ENCODE data around the gene KIAA0825.
A peak's percentile ranks its signal among the peaks of the same experiment; 100 is the strongest.

KIAA0825 gene

GRCh38 chr5:94288937-94289336 is 329.5 kb downstream of the KIAA0825 start:
- no peak for DNase-seq

- DNase-seq = no peak
Observed at GRCh38 chr5:94285984-94286383, 332.4 kb downstream of the KIAA0825 start.

GRCh38 chr5:94283093-94283492 is 335.3 kb downstream of the KIAA0825 start:
- DNase-seq = no peak

GRCh38 chr5:94281236-94281801 is 337.1 kb downstream of the KIAA0825 start:
- no peak for DNase-seq

- DNase-seq = no peak
Observed at GRCh38 chr5:94276751-94277150, 341.7 kb downstream of the KIAA0825 start.

- no peak for DNase-seq
Observed at GRCh38 chr5:94276048-94276447, 342.4 kb downstream of the KIAA0825 start.

- DNase-seq = no peak
Observed at GRCh38 chr5:94274707-94275106, 343.7 kb downstream of the KIAA0825 start.

- no peak for DNase-seq
Observed at GRCh38 chr5:94268226-94268625, 350.2 kb downstream of the KIAA0825 start.

- DNase-seq = no peak
Observed at GRCh38 chr5:94267350-94267899, 351.0 kb downstream of the KIAA0825 start.

- no peak for DNase-seq
Observed at GRCh38 chr5:94266170-94266569, 352.2 kb downstream of the KIAA0825 start.

- no peak for DNase-seq
Observed at GRCh38 chr5:94263068-94263467, 355.3 kb downstream of the KIAA0825 start.

GRCh38 chr5:94260096-94260495 is 358.3 kb downstream of the KIAA0825 start:
- DNase-seq = no peak

- DNase-seq = no peak
Observed at GRCh38 chr5:94254214-94254613, 364.2 kb downstream of the KIAA0825 start.

- DNase-seq = no peak
Observed at GRCh38 chr5:94250985-94251384, 367.4 kb downstream of the KIAA0825 start.

- no peak for DNase-seq
Observed at GRCh38 chr5:94249430-94249829, 369.0 kb downstream of the KIAA0825 start.

- DNase-seq = no peak
Observed at GRCh38 chr5:94248175-94248875, 370.1 kb downstream of the KIAA0825 start.

GRCh38 chr5:94245608-94246007 is 372.8 kb downstream of the KIAA0825 start:
- DNase-seq = peak; percentile 65

- DNase-seq = no peak
Observed at GRCh38 chr5:94244921-94245320, 373.5 kb downstream of the KIAA0825 start.

GRCh38 chr5:94243612-94244011 is 374.8 kb downstream of the KIAA0825 start:
- DNase-seq = no peak

- no peak for DNase-seq
Observed at GRCh38 chr5:94240993-94241651, 377.3 kb downstream of the KIAA0825 start.

- DNase-seq = no peak
Observed at GRCh38 chr5:94240596-94240992, 377.8 kb downstream of the KIAA0825 start.

- no peak for DNase-seq
Observed at GRCh38 chr5:94240134-94240533, 378.3 kb downstream of the KIAA0825 start.

- no peak for DNase-seq
Observed at GRCh38 chr5:94239266-94239665, 379.1 kb downstream of the KIAA0825 start.

- DNase-seq = no peak
Observed at GRCh38 chr5:94234987-94235386, 383.4 kb downstream of the KIAA0825 start.

All from inflammatory macrophage treated with lipopolysaccharide for 4 hours (primary cell).